ENCODE measurements around the gene KMT2D.

DNA sequence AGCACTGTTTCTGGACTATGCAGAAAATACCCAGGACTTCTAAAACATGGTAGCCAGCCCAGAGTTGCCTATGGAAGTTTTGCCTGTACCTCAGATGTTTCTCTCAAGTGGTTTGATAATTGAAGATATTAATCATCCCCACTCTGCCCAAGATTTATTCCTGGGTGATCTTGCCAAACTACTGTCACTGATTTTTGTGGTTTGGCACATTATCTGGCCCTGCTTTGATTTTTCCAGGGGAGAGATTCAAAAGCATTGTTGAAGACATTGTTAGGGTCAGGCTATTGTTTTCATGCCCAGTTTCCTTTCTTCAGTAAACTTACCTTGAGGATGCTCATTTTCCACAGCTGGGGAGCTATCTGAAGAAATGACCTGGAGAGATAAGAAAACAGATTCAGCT lies 47.9 kb downstream of the KMT2D start:
- TF ChIP-seq POLR2AphosphoS5 (IDR thresholded peaks at IDR 0.05; ENCODE audit: low read length), result no peak
- TF ChIP-seq POLR2A (IDR thresholded peaks at IDR 0.05; ENCODE audit: low read depth, low read length), result no peak
- TF ChIP-seq YY1 (IDR thresholded peaks at IDR 0.05; ENCODE audit: low read depth, low read length), result no peak
- TF ChIP-seq TAF1 (IDR thresholded peaks at IDR 0.05; ENCODE audit: borderline replicate concordance, low read depth, low read length), result no peak
- no peak for TF ChIP-seq MXI1 (IDR thresholded peaks at IDR 0.05; ENCODE audit: low read depth, low read length)
- TF ChIP-seq ZNF274 (IDR thresholded peaks at IDR 0.05; ENCODE audit: insufficient read depth, insufficient read length), result no peak
- TF ChIP-seq EZH2 (IDR thresholded peaks at IDR 0.05; ENCODE audit: borderline replicate concordance, control insufficient read depth, low read depth, low read length), result no peak
- TF ChIP-seq CTCF (IDR thresholded peaks at IDR 0.05 in 2 of 3, conservative IDR thresholded peaks at IDR 0.05 in 1 of 3; ENCODE audit: control insufficient read depth in 2 of 3, extremely low read depth in 1 of 3, insufficient read depth in 1 of 3, low read depth in 3 of 3, low read length in 3 of 3), result no peak
- no peak for TF ChIP-seq TBL1XR1 (IDR thresholded peaks at IDR 0.05; ENCODE audit: low read depth, low read length)
- no peak for TF ChIP-seq SP1 (IDR thresholded peaks at IDR 0.05; ENCODE audit: low read depth, low read length)

Data from GM12878 (cell line).